Astrocyte (in vitro differentiated cells and primary cell): ENCODE measurements around the gene ARHGEF26. TPM values are rescaled to one million over a fixed set of nuclear protein-coding genes. Genes with fewer than 3 reads are reported as not detected.

Experiments used
- DNase-seq: peaks from one replicate; pipeline ENCODE4 v3.0.0-alpha.2; 2010; ENCODE audit warnings: low read depth
- FAIRE-seq: peaks from 2 replicates; lab custom pipeline; 2011; peaks lifted over from hg19 to GRCh38; lab: Jason Lieb, UNC
- H2AFZ ChIP-seq: 2 replicates; pipeline ENCODE4 v1.6.0; 2012; ENCODE audit warnings: low read depth, low read length, inconsistent platforms
- H3K27ac ChIP-seq: 2 replicates; pipeline ENCODE4 v1.5.1; 2011; ENCODE audit warnings: low read depth, low read length, inconsistent platforms
- H3K27me3 ChIP-seq: 2 replicates; pipeline ENCODE4 v1.6.0; 2011; ENCODE audit warnings: low read length, inconsistent platforms; ENCODE audit not compliant: insufficient read depth
- H3K36me3 ChIP-seq: 2 replicates; pipeline ENCODE4 v1.5.1; 2011; ENCODE audit warnings: low read length, inconsistent platforms; ENCODE audit not compliant: insufficient read depth
- H3K4me1 ChIP-seq: 2 replicates; pipeline ENCODE4 v1.5.1; 2011; ENCODE audit warnings: low read length, inconsistent platforms; ENCODE audit not compliant: insufficient read depth
- H3K4me2 ChIP-seq: 2 replicates; pipeline ENCODE4 v1.6.0; 2012; ENCODE audit warnings: low read length, inconsistent platforms
- H3K4me3 ChIP-seq: 2 replicates; pipeline ENCODE4 v1.5.1; 2011; ENCODE audit warnings: low read depth, mild to moderate bottlenecking, low read length, inconsistent platforms; ENCODE audit not compliant: insufficient read depth
- H3K79me2 ChIP-seq: 2 replicates; pipeline ENCODE4 v1.6.0; 2012; ENCODE audit warnings: mild to moderate bottlenecking, low read length, inconsistent platforms; ENCODE audit not compliant: insufficient read depth
- H3K9ac ChIP-seq: 2 replicates; pipeline ENCODE4 v1.6.0; 2012; ENCODE audit warnings: mild to moderate bottlenecking, low read length, inconsistent platforms
- H3K9me3 ChIP-seq: 2 replicates; pipeline ENCODE4 v1.5.1; 2012; ENCODE audit warnings: low read depth, mild to moderate bottlenecking, low read length, inconsistent platforms; ENCODE audit not compliant: insufficient read depth
- H4K20me1 ChIP-seq: 2 replicates; pipeline ENCODE4 v1.6.0; 2012; ENCODE audit warnings: low read length, inconsistent platforms; ENCODE audit not compliant: insufficient read depth
- H3K27ac Mint-ChIP-seq: one replicate; pipeline ENCODE4 v1.8.0; 2021; ENCODE audit warnings: mild to moderate bottlenecking, mixed read lengths; ENCODE audit not compliant: unreplicated experiment
- H3K27me3 Mint-ChIP-seq: one replicate; pipeline ENCODE4 v1.8.0; 2021; ENCODE audit warnings: low read depth, mixed read lengths; ENCODE audit not compliant: unreplicated experiment
- H3K36me3 Mint-ChIP-seq: one replicate; pipeline ENCODE4 v1.8.0; 2021; ENCODE audit warnings: low read depth, mixed read lengths; ENCODE audit not compliant: unreplicated experiment
- H3K4me1 Mint-ChIP-seq: one replicate; pipeline ENCODE4 v1.8.0; 2021; ENCODE audit warnings: low read depth, mixed read lengths; ENCODE audit not compliant: unreplicated experiment
- H3K4me3 Mint-ChIP-seq: one replicate; pipeline ENCODE4 v1.8.0; 2021; ENCODE audit warnings: mild to moderate bottlenecking, moderate library complexity, mixed read lengths; ENCODE audit not compliant: unreplicated experiment
- H3K9me3 Mint-ChIP-seq: one replicate; pipeline ENCODE4 v1.8.0; 2021; ENCODE audit warnings: mild to moderate bottlenecking, mixed read lengths; ENCODE audit not compliant: unreplicated experiment
- EZH2 ChIP-seq: IDR thresholded peaks from 2 replicates; pipeline ENCODE4 v1.6.1; 2012; ENCODE audit warnings: mild to moderate bottlenecking, low read length, inconsistent platforms; ENCODE audit not compliant: insufficient read depth
- total RNA-seq: library from RNA; stranded (reverse); gene quantifications from 2 replicates; pipeline ENCODE4 v1.2.1, GENCODE V29; 2021
- TF ChIP-seq, protein P1 (sequence below): IDR thresholded peaks from 2 replicates; pipeline ENCODE4 v1.5.1; 2011; ENCODE audit warnings: low read depth, mild to moderate bottlenecking, inconsistent platforms, low read length, moderate library complexity; ENCODE audit not compliant: insufficient read depth

The ARHGEF26 gene
- total RNA-seq, 1 donor from 2014 or later: 1.7 TPM

DNA sequence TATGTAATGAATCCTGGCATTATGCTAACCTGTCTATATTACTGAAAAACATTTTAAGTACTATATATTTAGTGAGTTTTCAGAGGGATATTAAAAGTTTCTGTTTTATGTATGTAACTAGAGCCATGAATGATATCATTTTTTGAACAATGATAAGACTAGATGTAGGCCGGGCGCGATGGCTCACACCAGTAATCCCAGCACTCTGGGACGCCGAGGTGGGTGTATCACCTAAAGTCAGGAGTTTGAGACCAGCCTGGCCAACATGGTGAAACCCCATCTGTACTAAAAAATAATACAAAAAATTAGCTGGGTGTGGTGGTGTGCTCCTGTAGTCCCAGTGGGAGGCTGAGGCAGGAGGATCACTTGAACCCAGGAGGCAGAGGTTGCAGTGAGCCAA, 169.0 kb downstream of the ARHGEF26 start:
- H3K9ac ChIP-seq: no peak overlapping the region
- H3K4me2 ChIP-seq: no peak overlapping the region
- TF ChIP-seq, protein P1, sequence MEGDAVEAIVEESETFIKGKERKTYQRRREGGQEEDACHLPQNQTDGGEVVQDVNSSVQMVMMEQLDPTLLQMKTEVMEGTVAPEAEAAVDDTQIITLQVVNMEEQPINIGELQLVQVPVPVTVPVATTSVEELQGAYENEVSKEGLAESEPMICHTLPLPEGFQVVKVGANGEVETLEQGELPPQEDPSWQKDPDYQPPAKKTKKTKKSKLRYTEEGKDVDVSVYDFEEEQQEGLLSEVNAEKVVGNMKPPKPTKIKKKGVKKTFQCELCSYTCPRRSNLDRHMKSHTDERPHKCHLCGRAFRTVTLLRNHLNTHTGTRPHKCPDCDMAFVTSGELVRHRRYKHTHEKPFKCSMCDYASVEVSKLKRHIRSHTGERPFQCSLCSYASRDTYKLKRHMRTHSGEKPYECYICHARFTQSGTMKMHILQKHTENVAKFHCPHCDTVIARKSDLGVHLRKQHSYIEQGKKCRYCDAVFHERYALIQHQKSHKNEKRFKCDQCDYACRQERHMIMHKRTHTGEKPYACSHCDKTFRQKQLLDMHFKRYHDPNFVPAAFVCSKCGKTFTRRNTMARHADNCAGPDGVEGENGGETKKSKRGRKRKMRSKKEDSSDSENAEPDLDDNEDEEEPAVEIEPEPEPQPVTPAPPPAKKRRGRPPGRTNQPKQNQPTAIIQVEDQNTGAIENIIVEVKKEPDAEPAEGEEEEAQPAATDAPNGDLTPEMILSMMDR: no peak
- TF ChIP-seq EZH2: no peak
- H3K27ac ChIP-seq: no peak overlapping the region
- no peaks in the 10 kb centered on the region for H3K79me2 ChIP-seq
- Mint-ChIP-seq H3K4me3 (no peak overlapping the region), H3K4me1 (no peaks in the 10 kb centered on the region), H3K27me3 (no peaks in the 10 kb centered on the region), H3K36me3 (peaks cover 4% of the 10 kb centered on the region), H3K9me3 (no peaks in the 10 kb centered on the region), H3K27ac (no peak overlapping the region)
- H3K9me3 ChIP-seq: no peaks in the 10 kb centered on the region
- peaks cover 44% of the 10 kb centered on the region for H3K36me3 ChIP-seq
- DNase-seq (no peak), FAIRE-seq (no peak)
- no peaks in the 10 kb centered on the region for H4K20me1 ChIP-seq
- H3K4me1 ChIP-seq: no peaks in the 10 kb centered on the region
- H3K27me3 ChIP-seq: no peaks in the 10 kb centered on the region
- H3K4me3 ChIP-seq: no peak overlapping the region
- H2AFZ ChIP-seq: no peak overlapping the region

DNA sequence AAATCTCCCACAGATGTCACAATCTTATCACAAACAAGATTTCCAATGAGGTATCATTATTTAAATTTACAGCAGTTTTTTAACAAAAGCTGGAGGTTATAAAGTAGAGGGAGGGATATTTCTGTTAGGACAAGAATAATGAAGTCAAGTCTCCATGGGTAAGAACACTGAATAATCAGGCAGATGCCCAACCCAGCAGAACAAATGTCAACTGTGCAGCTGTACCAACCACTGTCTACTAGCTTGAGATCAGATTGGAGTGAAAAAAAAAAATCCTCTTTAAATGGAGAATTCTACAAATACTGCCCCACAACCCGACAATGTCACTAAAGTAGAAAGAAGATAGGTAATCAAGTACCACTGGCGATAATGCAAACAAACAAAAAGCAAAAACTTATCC, 172.8 kb downstream of the ARHGEF26 start:
- DNase-seq (no peak), FAIRE-seq (no peak)
- Mint-ChIP-seq H3K4me1 (no peaks in the 10 kb centered on the region), H3K27me3 (no peaks in the 10 kb centered on the region), H3K36me3 (no peaks in the 10 kb centered on the region), H3K9me3 (no peaks in the 10 kb centered on the region), H3K4me3 (no peak overlapping the region), H3K27ac (no peak overlapping the region)
- no peaks in the 10 kb centered on the region for H3K79me2 ChIP-seq
- H4K20me1 ChIP-seq: no peaks in the 10 kb centered on the region
- no peak overlapping the region for H3K4me2 ChIP-seq
- TF ChIP-seq, protein P1: no peak
- no peak for TF ChIP-seq EZH2
- H3K4me1 ChIP-seq: no peaks in the 10 kb centered on the region
- H3K4me3 ChIP-seq: no peak overlapping the region
- H3K36me3 ChIP-seq: peaks cover 47% of the 10 kb centered on the region
- no peak overlapping the region for H3K27ac ChIP-seq
- H3K9ac ChIP-seq: no peak overlapping the region
- H2AFZ ChIP-seq: no peak overlapping the region
- H3K9me3 ChIP-seq: no peaks in the 10 kb centered on the region
- no peaks in the 10 kb centered on the region for H3K27me3 ChIP-seq

GRCh38 chr3:154301561-154301960, 180.4 kb downstream of the ARHGEF26 start:
- Mint-ChIP-seq H3K36me3 (peaks cover 3% of the 10 kb centered on the region), H3K27me3 (no peaks in the 10 kb centered on the region), H3K27ac (no peak overlapping the region), H3K4me3 (no peak overlapping the region), H3K9me3 (no peaks in the 10 kb centered on the region), H3K4me1 (no peaks in the 10 kb centered on the region)
- Histone ChIP-seq H3K4me3 (no peak overlapping the region), H4K20me1 (no peaks in the 10 kb centered on the region), H3K27me3 (no peaks in the 10 kb centered on the region), H3K36me3 (peaks cover 59% of the 10 kb centered on the region), H3K4me1 (no peaks in the 10 kb centered on the region), H3K4me2 (no peak overlapping the region), H2AFZ (no peak overlapping the region), H3K27ac (no peak overlapping the region), H3K9me3 (no peaks in the 10 kb centered on the region), H3K79me2 (no peaks in the 10 kb centered on the region), H3K9ac (no peak overlapping the region)
- no peak for FAIRE-seq
- DNase-seq: no peak
- no peak for TF ChIP-seq EZH2
- TF ChIP-seq, protein P1: no peak
